GM21360 (cell line): ENCODE measurements around the gene ZFP30.

ENCODE experiments used
- ATAC-seq: cut with Tn5 transposase; IDR thresholded peaks from one replicate; pipeline ENCODE4 v1.9.1; 2021; ENCODE audit warnings: mild to moderate bottlenecking, moderate library complexity; ENCODE audit not compliant: unreplicated experiment

ZFP30 gene

DNA sequence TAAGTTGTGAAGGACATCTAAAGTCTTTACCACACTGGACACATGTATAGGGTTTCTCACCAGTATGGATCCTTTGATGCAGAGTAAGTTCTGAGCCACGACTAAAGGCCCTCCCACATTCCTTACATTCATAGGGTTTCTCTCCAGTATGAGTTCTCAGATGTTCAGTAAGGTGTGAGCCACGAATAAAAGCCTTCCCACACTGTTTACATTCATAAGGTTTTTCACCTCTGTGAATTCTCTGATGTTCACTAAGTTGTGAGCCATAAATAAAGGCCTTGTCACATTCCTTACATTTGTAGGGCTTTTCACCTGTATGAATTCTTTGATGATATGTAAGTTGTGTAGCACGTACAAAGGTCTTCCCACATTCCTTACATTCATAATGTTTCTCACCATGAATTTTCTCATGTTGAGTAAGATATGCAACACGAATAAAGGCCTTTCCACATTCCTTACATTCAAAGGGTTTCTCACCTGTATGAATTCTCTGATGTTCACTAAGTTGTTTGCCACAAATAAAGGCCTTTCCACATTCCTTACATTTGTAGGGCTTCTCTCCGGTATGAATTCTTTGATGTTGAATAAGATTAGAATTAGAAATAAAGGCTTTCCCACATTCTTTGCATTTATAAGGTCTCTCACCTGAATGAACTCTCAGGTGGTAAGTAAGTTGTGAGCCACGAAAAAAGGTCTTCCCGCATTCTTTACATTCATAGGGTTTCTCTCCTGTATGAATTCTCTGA is 90.5 kb downstream of the ZFP30 start:
- ATAC-seq, result no peak
